Neural cell (in vitro differentiated cells): ENCODE results near the gene DAAM2. TPM values are rescaled to one million over a fixed set of nuclear protein-coding genes. Genes with fewer than 3 reads are reported as not detected.

ENCODE experiments used
- H2AFZ ChIP-seq: fragments of 200-600, 300-800 bp; sonication (generic), shearing (Covaris generic); 2 replicates; pipeline ENCODE4 v1.6.0; 2014; ENCODE audit warnings: low read depth, mild to moderate bottlenecking, antibody characterized with exemption, low read length, moderate library complexity
- H3F3A ChIP-seq: fragments of 200-600 bp; shearing (Covaris generic); 2 replicates; pipeline ENCODE4 v1.6.1; 2016; ENCODE audit warnings: mild to moderate bottlenecking, moderate library complexity, mixed read lengths, antibody characterized with exemption, low read length; ENCODE audit not compliant: insufficient read depth, poor library complexity, severe bottlenecking
- H3K27ac ChIP-seq: fragments of 200-600, 300-800 bp; sonication (generic), shearing (Covaris generic); 2 replicates; pipeline ENCODE4 v1.5.1; 2014; ENCODE audit warnings: mild to moderate bottlenecking, low read length, moderate library complexity
- H3K27me3 ChIP-seq: fragments of 300-800, 200-600 bp; sonication (generic), shearing (Covaris generic); 2 replicates; pipeline ENCODE4 v1.6.0; 2014; ENCODE audit warnings: mild to moderate bottlenecking, low read depth, low read length, moderate library complexity; ENCODE audit not compliant: insufficient read depth
- H3K36me3 ChIP-seq: fragments of 300-800, 200-600 bp; sonication (generic), shearing (Covaris generic); 2 replicates; pipeline ENCODE4 v1.5.1; 2014; ENCODE audit warnings: mild to moderate bottlenecking, antibody characterized with exemption, low read length, moderate library complexity; ENCODE audit not compliant: insufficient read depth
- H3K4me2 ChIP-seq: fragments of 300-800, 200-600 bp; sonication (generic), shearing (Covaris generic); 2 replicates; pipeline ENCODE4 v1.6.0; 2014; ENCODE audit warnings: mild to moderate bottlenecking, low read length
- H3K4me3 ChIP-seq: fragments of 300-800, 200-600 bp; sonication (generic), shearing (Covaris generic); 2 replicates; pipeline ENCODE4 v1.5.1; 2014; ENCODE audit warnings: mild to moderate bottlenecking, low read length, moderate library complexity
- H3K79me2 ChIP-seq: fragments of 200-600 bp; shearing (Covaris generic); replicated peaks from 2 replicates; pipeline ENCODE4 v1.6.0; 2014; ENCODE audit warnings: mild to moderate bottlenecking, low read length, moderate library complexity; ENCODE audit not compliant: insufficient read depth
- H3K9ac ChIP-seq: fragments of 300-800, 200-600 bp; sonication (generic), shearing (Covaris generic); 2 replicates; pipeline ENCODE4 v1.6.1; 2016; ENCODE audit warnings: mild to moderate bottlenecking, low read length, mixed read lengths
- H3K9me2 ChIP-seq: fragments of 200-600 bp; shearing (Covaris generic); 2 replicates; pipeline ENCODE4 v1.6.1; 2016; ENCODE audit warnings: mild to moderate bottlenecking, low read length, mixed read lengths; ENCODE audit not compliant: insufficient read depth
- H3K9me3 ChIP-seq: fragments of 200-600, 300-800 bp; sonication (generic), shearing (Covaris generic); 2 replicates; pipeline ENCODE4 v1.6.1; 2016; ENCODE audit warnings: mild to moderate bottlenecking, mixed run types, low read length, moderate library complexity, mixed read lengths
- H4K20me1 ChIP-seq: fragments of 200-600 bp; shearing (Covaris generic); 2 replicates; pipeline ENCODE4 v1.6.1; 2016; ENCODE audit warnings: mild to moderate bottlenecking, mixed run types; ENCODE audit not compliant: insufficient read depth
- CTCF ChIP-seq: fragments of 450-650 bp; IDR thresholded peaks from 2 replicates; pipeline ENCODE4 v1.5.1; 2014; ENCODE audit warnings: antibody characterized with exemption, mild to moderate bottlenecking, moderate library complexity; ENCODE audit not compliant: poor library complexity, severe bottlenecking
- EP300 ChIP-seq: fragments of 450-650 bp; conservative IDR thresholded peaks from 2 replicates; pipeline ENCODE4 v1.6.1; 2014; ENCODE audit warnings: antibody characterized with exemption, mild to moderate bottlenecking, moderate library complexity; ENCODE audit not compliant: poor library complexity, severe bottlenecking
- EZH2 ChIP-seq: fragments of 200-600, 300-800 bp; shearing (Covaris generic), sonication (generic); IDR thresholded peaks from 2 replicates; pipeline ENCODE4 v1.6.1; 2014; ENCODE audit warnings: antibody characterized with exemption, low read length, borderline replicate concordance, mild to moderate bottlenecking; ENCODE audit not compliant: insufficient read depth, poor library complexity, severe bottlenecking
- MXI1 ChIP-seq: fragments of 450-650 bp; conservative IDR thresholded peaks from 2 replicates; pipeline ENCODE4 v1.6.1; 2014; ENCODE audit warnings: antibody characterized with exemption, mild to moderate bottlenecking; ENCODE audit not compliant: poor library complexity, severe bottlenecking
- POLR2AphosphoS5 ChIP-seq: IDR thresholded peaks from 2 replicates; pipeline ENCODE4 v1.6.1; 2012
- RAD21 ChIP-seq: fragments of 450-650 bp; conservative IDR thresholded peaks from 2 replicates; pipeline ENCODE4 v1.6.1; 2014; ENCODE audit warnings: antibody characterized with exemption, mild to moderate bottlenecking, moderate library complexity
- REST ChIP-seq: IDR thresholded peaks from 2 replicates; pipeline ENCODE4 v1.6.1; 2012; ENCODE audit warnings: borderline replicate concordance
- SMC3 ChIP-seq: fragments of 450-650 bp; conservative IDR thresholded peaks from 2 replicates; pipeline ENCODE4 v1.6.1; 2014; ENCODE audit warnings: antibody characterized with exemption, mild to moderate bottlenecking, moderate library complexity; ENCODE audit not compliant: poor library complexity
- TAF1 ChIP-seq: IDR thresholded peaks from 2 replicates; pipeline ENCODE4 v1.6.1; 2012; ENCODE audit warnings: low read depth
- polyA plus RNA-seq: library from polyadenylated mRNA; depleted of rRNA; stranded (reverse); fragments of >200 nt; gene quantifications from 2 replicates; pipeline ENCODE4 v1.2.3, GENCODE V29; 2014

The DAAM2 gene
- polyA plus RNA-seq, 1 donor from 2014 or later, result 1.2 TPM

GRCh38 chr6:39819676-39820075, 27.5 kb downstream of the DAAM2 start:
- Histone ChIP-seq H3K9me2 (no peaks in the 10 kb centered on the region), H3F3A (no peaks in the 10 kb centered on the region), H3K79me2 (no peaks in the 10 kb centered on the region), H3K4me2 (no peak overlapping the region), H3K36me3 (no peaks in the 10 kb centered on the region), H3K9me3 (no peaks in the 10 kb centered on the region), H3K27me3 (no peaks in the 10 kb centered on the region), H3K9ac (no peak overlapping the region), H3K4me3 (no peak overlapping the region), H2AFZ (no peak overlapping the region), H4K20me1 (no peaks in the 10 kb centered on the region), H3K27ac (no peak overlapping the region)
- TF ChIP-seq POLR2AphosphoS5 (no peak), SMC3 (no peak), CTCF (no peak), EP300 (no peak), TAF1 (no peak), REST (no peak), MXI1 (no peak), EZH2 (no peak), RAD21 (no peak)

GRCh38 chr6:39820553-39820952, 28.4 kb downstream of the DAAM2 start:
- no peaks in the 10 kb centered on the region for H3K36me3 ChIP-seq
- no peak overlapping the region for H3K4me3 ChIP-seq
- H3K27me3 ChIP-seq, result no peaks in the 10 kb centered on the region
- no peaks in the 10 kb centered on the region for H4K20me1 ChIP-seq
- TF ChIP-seq RAD21 (no peak), TAF1 (no peak), EP300 (no peak), POLR2AphosphoS5 (no peak), REST (no peak), MXI1 (no peak), SMC3 (no peak), CTCF (no peak), EZH2 (no peak)
- no peaks in the 10 kb centered on the region for H3K79me2 ChIP-seq
- H3K9ac ChIP-seq, result no peak overlapping the region
- no peaks in the 10 kb centered on the region for H3K9me2 ChIP-seq
- no peak overlapping the region for H3K4me2 ChIP-seq
- H3F3A ChIP-seq, result no peaks in the 10 kb centered on the region
- H2AFZ ChIP-seq, result no peak overlapping the region
- no peak overlapping the region for H3K27ac ChIP-seq
- H3K9me3 ChIP-seq, result no peaks in the 10 kb centered on the region
